NCI-H748 treated with DMSO at 0.1 percent for 48 hours (cell line): ENCODE results near the gene TCF23.
"Not testable (repeated sequence)": the region's sequence is repeated elsewhere in the genome, so short reads cannot be mapped to it uniquely, and the experiment has no call there.

ENCODE experiments used
- DNase-seq: peaks from one replicate; lab custom pipeline; 2025; lab: John Stamatoyannopoulos, UW

Gene TCF23

DNA sequence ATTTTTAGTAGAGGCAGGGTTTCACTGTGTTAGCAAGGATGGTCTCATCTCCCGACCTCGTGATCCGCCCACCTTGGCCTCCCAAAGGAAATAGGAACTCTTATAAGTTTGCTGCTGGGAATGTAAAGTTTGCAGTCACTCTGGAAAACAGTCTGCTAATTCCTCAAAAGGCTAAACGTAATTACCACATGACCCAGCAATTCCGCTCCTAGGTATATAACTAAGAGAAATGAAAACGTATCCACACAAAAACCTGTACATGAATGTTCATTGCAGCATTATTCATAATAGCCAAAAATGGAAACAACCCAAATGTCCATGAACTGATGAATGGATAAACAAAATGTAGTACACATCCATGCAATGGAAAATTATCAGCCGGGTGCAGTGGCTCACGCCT lies 41.2 kb downstream of the TCF23 start:
- no peak for DNase-seq

DNA sequence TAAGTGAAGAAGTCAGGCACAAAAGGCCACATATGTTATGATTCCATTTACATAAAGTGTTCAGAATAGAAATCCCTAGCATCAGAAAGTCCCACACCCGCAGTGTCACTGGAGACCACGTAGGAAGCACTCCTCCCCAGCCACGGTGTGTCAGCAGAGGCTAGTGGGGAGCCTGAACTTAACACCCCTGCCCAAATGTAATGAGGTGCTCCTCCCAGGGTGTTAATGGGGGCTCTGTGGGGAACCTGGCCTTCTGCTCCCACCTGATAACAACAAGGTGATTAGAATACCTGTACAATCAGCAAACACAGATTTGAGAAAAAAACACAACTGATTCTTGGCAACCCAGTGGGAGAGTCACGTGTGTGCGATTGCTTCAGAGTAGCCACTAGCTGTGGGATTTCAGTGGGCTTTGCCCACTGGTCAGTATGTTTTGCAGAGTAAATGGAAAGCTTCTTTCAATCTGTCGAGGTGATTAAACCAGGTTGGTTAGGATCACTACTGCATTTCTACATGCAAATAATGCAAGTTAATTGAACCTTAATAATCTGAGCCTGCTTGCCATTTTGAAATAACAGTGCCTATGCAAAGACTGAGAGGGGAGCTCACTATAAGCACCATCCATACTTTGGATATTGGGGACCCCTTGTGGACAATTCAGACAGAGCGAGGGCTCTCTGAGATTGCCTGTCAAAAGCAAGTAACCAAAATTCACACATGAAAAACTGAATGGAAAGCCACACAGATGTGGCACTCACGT lies 42.4 kb downstream of the TCF23 start:
- DNase-seq, result peak; percentile 32

DNA sequence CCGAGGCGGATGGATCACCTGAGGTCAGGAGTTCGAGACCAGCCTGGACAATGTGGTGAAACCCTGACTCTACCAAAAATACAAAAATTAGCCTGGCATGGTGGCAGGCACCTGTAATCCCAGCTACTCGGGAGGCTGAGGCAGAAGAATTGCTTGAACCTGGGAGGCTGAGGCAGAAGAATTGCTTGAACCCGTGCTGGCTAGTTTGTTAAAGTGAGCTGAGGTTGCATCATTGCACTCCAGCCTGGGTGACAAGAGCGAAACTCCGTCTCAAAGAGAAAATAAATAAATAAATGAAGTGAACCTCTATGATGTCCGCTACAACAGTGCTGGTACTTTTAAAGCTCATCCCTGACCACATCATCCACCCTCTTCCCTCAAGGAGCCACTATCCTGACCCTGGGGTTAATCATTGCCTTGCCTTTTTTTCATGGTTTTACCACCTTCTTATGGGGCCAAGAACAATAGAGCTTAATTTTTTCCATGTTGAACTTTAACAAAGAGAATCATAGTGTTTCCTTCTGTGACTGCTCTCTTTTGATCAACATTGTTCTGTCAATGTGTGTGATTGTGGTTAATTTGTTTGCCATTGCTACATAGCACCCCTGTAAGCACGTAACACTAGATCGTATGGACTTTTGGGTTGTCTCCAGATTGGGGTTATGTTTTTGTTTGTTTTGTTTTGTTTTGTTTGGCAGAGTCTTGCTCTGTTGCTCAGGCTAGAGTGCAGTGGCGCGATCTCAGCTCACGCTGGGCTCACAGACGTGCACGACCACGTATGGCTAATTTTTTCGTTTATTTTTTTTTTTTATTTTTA lies 45.9 kb downstream of the TCF23 start:
- peak; percentile 14 for DNase-seq

DNA sequence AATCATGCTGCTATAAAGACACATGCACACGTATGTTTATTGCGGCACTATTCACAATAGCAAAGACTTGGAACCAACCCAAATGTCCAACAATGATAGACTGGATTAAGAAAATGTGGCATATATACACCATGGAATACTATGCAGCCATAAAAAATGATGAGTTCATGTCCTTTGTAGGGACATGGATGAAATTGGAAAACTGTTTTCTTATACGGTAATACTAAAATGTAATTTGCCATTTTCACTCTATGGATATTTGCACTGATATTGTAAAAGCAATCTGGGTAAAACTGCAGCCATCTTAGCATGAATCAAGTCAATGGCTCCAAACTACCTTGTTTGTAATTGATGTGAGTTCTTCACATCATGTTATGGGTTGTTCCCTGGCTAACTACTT lies 47.0 kb downstream of the TCF23 start:
- DNase-seq, result not testable (repeated sequence)

DNA sequence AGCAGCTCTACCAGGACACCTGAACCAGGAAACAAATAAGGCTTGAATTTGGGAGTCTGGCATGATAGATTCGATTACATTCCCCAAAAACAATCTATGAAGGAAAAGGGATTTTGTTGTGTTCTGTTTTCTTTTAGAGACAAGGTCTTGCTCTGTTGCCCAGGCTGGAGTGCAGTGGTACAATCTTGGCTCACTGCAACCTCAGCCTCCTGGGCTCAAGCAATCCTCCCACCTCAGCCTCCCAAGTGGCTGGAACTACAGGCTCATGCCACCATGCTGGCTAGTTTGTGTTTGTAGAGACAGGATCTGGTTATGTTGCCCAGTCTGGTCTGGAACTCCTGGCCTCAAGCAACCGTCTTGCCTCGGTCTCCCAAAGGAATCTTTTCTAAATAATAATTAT lies 49.3 kb downstream of the TCF23 start:
- not testable (repeated sequence) for DNase-seq

DNA sequence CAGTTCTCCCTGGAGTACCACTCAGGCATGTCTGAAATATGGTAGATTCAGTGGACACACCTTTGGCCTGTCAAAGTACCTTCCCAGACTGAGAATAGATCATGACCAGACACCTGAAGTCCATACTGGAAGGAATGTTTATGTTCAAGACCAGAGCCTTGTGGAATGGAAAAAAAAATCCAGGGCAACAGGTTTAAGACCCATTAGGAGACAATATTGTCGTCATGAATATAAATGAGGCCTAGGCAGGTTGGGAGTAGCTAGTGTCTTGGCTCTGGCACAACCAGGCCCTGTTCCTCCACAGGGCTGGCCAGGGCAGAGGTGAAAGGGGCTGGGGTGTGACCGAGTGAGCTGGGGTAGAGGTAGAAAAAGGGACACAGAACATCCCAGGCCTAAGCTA lies 49.8 kb downstream of the TCF23 start:
- no peak for DNase-seq

DNA sequence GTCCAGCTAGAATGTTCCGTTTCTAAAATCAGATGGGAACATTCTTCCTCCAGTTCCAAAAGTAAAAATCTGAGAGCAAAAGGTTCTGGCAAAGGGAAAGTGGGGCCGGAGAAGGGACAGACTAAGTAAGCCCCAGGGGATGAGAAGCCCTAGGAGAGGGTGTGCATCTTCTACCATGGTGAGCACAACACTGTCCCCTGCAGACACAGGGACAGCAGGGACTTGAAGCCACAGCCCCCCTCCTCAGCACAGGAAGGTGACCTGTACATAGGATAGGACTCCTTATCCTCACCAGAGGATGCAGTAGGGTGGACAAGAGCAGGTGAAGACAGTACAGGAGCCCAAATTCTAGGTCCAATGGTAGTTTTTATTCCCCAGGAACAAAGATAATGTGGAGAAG lies 50.4 kb downstream of the TCF23 start:
- DNase-seq, result no peak

DNA sequence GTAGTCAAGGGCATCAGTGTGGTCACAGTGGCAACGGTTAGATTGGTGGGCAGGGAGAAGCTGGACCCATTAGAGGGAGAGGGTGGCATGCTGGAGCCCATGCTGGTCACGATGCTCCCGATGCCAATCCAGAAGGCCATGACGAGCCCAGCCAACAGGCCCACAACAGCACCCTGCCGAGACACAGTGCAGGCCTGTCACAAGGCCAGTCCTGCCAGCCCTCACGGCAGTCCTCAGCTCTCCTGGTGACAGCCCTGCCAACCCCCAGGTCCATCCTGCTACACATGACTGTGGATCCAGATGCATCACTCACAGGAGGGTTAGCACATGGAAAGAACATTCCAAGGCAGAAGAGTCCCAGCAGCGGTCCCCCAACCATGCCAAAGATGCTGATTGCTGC lies 52.9 kb downstream of the TCF23 start:
- DNase-seq, result no peak

DNA sequence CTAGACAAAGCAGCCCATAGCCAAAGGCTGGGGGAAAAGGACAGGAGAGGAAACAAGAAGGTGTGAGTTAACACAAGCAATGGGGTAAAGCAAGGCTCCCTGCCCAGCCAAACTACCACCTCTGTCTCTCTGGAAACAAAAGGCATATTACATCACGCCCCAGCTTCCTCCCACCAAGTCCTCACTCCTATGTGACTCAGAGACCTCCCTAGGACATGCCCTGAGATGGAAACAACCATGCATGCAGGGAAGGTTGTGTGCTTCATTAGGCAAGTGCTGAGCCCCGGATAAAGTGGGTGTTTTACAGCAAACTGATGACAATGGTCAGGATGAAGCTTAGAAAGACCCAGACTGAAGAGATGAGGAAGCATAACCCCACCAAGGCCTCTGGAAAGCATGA lies 54.0 kb downstream of the TCF23 start:
- DNase-seq, result no peak

DNA sequence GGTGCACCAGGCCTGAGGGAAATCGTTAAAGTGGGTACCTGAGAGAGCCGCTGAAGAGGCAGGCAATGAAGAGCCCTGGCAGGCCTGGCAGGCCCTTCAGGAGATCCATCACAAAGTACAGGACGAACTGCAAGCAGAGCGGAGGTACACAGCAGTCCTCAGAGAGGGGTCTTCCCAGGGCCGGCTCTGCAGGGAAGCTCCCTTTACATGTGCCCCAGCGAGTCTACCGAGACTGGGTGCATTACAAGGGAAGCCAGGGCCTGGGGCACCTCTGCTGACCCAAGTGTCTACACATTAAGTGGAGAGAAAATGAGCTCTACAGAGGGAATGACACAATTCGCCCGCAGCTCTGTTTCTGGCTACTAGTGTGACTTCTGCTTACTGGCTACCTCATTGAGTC lies 54.9 kb downstream of the TCF23 start:
- DNase-seq, result no peak

DNA sequence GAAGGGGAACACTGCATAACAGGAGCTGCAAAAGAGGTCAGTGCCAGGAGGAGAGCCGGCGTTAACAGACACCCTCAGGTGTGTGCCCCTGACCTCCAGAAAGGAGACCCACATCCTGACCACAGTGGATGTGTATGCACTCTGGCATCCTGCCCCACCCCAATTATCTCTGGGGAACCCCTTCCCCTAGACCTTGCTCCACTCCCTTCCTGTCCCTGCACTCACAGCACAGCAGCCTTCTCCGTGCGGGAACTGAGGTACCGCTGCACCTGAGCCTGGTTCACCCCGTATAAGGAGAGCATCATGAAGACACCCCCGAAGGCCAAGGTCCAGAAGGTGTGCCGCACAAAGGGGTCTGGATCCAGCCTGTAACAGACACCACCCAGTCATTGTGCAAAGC lies 55.8 kb downstream of the TCF23 start:
- no peak for DNase-seq

DNA sequence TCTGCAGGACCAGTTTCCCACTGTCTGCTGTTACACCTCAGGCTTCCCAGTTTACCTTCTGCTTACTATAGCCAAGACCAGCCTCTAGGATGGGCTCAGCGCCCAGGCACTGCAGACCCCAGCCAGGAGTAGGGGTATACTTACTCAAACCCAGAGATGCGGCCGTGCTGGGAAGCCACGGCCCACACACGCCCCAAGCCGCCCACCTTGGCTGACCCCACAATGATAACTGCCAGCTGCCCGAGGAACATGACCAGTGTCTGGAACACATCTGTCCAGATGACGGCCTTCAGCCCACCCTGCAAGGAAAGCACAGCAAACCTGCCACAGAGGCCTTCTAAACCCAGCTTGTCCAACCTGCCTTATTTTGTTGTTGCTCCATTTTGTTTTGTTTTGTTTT lies 56.4 kb downstream of the TCF23 start:
- no peak for DNase-seq

DNA sequence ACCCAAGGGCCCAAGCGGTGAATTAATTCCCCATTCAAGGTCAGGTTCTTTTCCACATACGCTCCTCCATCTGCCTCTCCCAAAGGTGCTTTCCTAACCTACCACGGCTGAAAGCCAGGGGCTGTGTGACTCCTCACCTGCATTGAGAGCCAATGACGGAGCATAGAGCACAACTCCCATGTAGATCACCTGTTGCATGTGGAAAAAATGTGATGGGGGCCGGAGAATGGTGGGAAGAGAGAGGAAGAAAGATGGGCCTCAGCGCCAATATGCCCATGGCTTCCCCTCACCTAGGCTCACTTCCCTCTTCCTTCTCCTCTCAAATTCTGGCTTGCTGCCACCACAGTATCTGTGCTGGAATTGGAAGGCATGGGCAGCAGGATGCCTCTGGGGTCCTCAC lies 57.5 kb downstream of the TCF23 start:
- no peak for DNase-seq
